ENCODE data around the gene ARSG. TPM values are rescaled to one million over a fixed set of nuclear protein-coding genes. Genes with fewer than 3 reads are reported as not detected.
"Not testable (repeated sequence)": the region's sequence is repeated elsewhere in the genome, so short reads cannot be mapped to it uniquely, and the experiment has no call there.

The ARSG gene
- total and polyA plus RNA-seq, 2 of the 4 experiments (the other 2 are of a cell fraction): 2.9 to 3.0 TPM

GRCh38 chr17:68257934-68258333 lies 33.4 kb upstream of the ARSG start:
- Histone ChIP-seq H3K56ac (ENCODE audit: extremely low read depth, insufficient read depth, low read length) (no peak overlapping the region), H2AK9ac (replicated peaks; ENCODE audit: low read depth, low read length, poor library complexity) (no peak overlapping the region), H2BK15ac (ENCODE audit: low read depth, low read length) (no peak overlapping the region), H3K9ac (ENCODE audit: low read depth, low read length) (no peak overlapping the region), H4K8ac (ENCODE audit: low read depth in 2 of 2, low read length in 2 of 2) (no peak overlapping the region), H3K4me3 (ENCODE audit: insufficient read depth, low read depth, low read length) (no peak overlapping the region), H2BK20ac (ENCODE audit: low read depth, low read length) (no peak overlapping the region), H4K91ac (ENCODE audit: insufficient read depth, low read depth, low read length) (no peak overlapping the region), H3K4me1 (ENCODE audit: control insufficient read depth, insufficient read depth, low read length) (no peaks in the 10 kb centered on the region), H4K5ac (ENCODE audit: low read depth, low read length) (no peak overlapping the region), H2AFZ (replicated peaks; ENCODE audit: low read length, poor library complexity) (no peak overlapping the region), H3K79me1 (ENCODE audit: low read depth in 1 of 2, low read length in 2 of 2) (no peaks in the 10 kb centered on the region), H4K20me1 (ENCODE audit: insufficient read depth, low read length) (no peaks in the 10 kb centered on the region), H2BK120ac (ENCODE audit: low read depth, low read length) (no peak overlapping the region), H3K27ac (ENCODE audit: insufficient read depth, low read length) (no peak overlapping the region), H2AK5ac (ENCODE audit: low read depth, low read length) (no peak overlapping the region), H3K18ac (ENCODE audit: low read depth, low read length) (no peak overlapping the region), H2BK5ac (ENCODE audit: low read depth, low read length, poor library complexity, severe bottlenecking) (no peak overlapping the region), H3K14ac (replicated peaks; ENCODE audit: low read depth, low read length) (no peak overlapping the region), H3K23ac (ENCODE audit: low read depth, low read length) (no peak overlapping the region), H3K27me3 (ENCODE audit: control insufficient read depth, insufficient read depth, low read length) (no peaks in the 10 kb centered on the region), H3K4me2 (ENCODE audit: low read depth, low read length) (no peak overlapping the region), H3K9me3 (ENCODE audit: control insufficient read depth, insufficient read depth, low read length) (no peaks in the 10 kb centered on the region), H3K4ac (ENCODE audit: low read depth, low read length) (no peak overlapping the region), H3K9me1 (ENCODE audit: insufficient read depth, low read length) (peaks cover 2% of the 10 kb centered on the region; the same call in 1 of the 2 replicates), H3K36me3 (ENCODE audit: control insufficient read depth, insufficient read depth, low read length) (peaks cover 8% of the 10 kb centered on the region)
- in situ Hi-C loops (cut with MboI; ENCODE audit: low sequenced_read_pairs): loop anchor here (25.0 kb wide), 1 partner anchor 504 kb away; no protein-coding TSS in a partner anchor
- ATAC-seq (ENCODE audit: low read depth) (no peak), DNase-seq (peak; percentile 13)
- BruUV-seq (replicated peaks): no TSS peak
- POLR2A ChIA-PET (ENCODE audit: unreplicated experiment): no interaction called here
- TF ChIP-seq FOS (IDR thresholded peaks at IDR 0.05; ENCODE audit: low read depth, low read length): no peak
- CTCF ChIA-PET: interaction anchor here (1.0 to 1.3 kb wide), 1 partner anchor 141 kb away, joined by 3 to 4 read pairs; no protein-coding TSS in a partner anchor
- dilution Hi-C loops (cut with HindIII; ENCODE audit: low sequenced_read_pairs, unreplicated experiment): no loop called here
- intact Hi-C loops (cut with micrococcal nuclease): no loop called here

GRCh38 chr17:68258890-68259647 lies 32.2 kb upstream of the ARSG start:
- H3K14ac ChIP-seq (replicated peaks; ENCODE audit: low read depth, low read length); POLR2A ChIA-PET (ENCODE audit: unreplicated experiment); intact Hi-C loops (cut with micrococcal nuclease); dilution Hi-C loops (cut with HindIII; ENCODE audit: low sequenced_read_pairs, unreplicated experiment); H2BK15ac ChIP-seq (ENCODE audit: low read depth, low read length); H3K36me3 ChIP-seq (ENCODE audit: control insufficient read depth, insufficient read depth, low read length); H3K79me1 ChIP-seq (ENCODE audit: low read depth in 1 of 2, low read length in 2 of 2); H3K27ac ChIP-seq (ENCODE audit: insufficient read depth, low read length); H3K27me3 ChIP-seq (ENCODE audit: control insufficient read depth, insufficient read depth, low read length); H2AK5ac ChIP-seq (ENCODE audit: low read depth, low read length); H2BK20ac ChIP-seq (ENCODE audit: low read depth, low read length); H2AK9ac ChIP-seq (replicated peaks; ENCODE audit: low read depth, low read length, poor library complexity); H3K4me1 ChIP-seq (ENCODE audit: control insufficient read depth, insufficient read depth, low read length); H4K91ac ChIP-seq (ENCODE audit: insufficient read depth, low read depth, low read length); BruUV-seq (replicated peaks); H3K9me3 ChIP-seq (ENCODE audit: control insufficient read depth, insufficient read depth, low read length); H3K9me1 ChIP-seq (ENCODE audit: insufficient read depth, low read length); H2BK120ac ChIP-seq (ENCODE audit: low read depth, low read length); H4K20me1 ChIP-seq (ENCODE audit: insufficient read depth, low read length); H3K4ac ChIP-seq (ENCODE audit: low read depth, low read length): not testable (repeated sequence)
- DNase-seq (peak; percentile 51), ATAC-seq (ENCODE audit: low read depth) (peak; percentile 93)
- peak overlapping the region; percentile 60 to 86; a peak in 3 of 4 replicates for H4K8ac ChIP-seq (ENCODE audit: low read depth in 2 of 2, low read length in 2 of 2)
- peak overlapping the region; percentile 82; the same call in 1 of the 2 replicates for H4K5ac ChIP-seq (ENCODE audit: low read depth, low read length)
- 0% methylated on average over 8 of the region's 44 CpGs; no CpG with 5 or more reads in 1 of the 2 experiments for WGBS, 2 experiments (ENCODE audit: extremely low coverage in 2 of 2, insufficient read length in 1 of 2)
- CTCF ChIA-PET: interaction anchor here (0.6 to 1.3 kb wide), 2 partner anchors 140 to 194 kb away, joined by 3 to 4 read pairs; no protein-coding TSS in a partner anchor
- peak overlapping the region; percentile 59; the same call in 1 of the 2 replicates for H3K23ac ChIP-seq (ENCODE audit: low read depth, low read length)
- H3K9ac ChIP-seq (ENCODE audit: low read depth, low read length): peak overlapping the region; percentile 48; the same call in 1 of the 2 replicates
- in situ Hi-C loops (cut with MboI; ENCODE audit: low sequenced_read_pairs): loop anchor here (25.0 kb wide), 1 partner anchor 503 kb away; no protein-coding TSS in a partner anchor
- peak overlapping the region; percentile 29; the same call in 1 of the 2 replicates for H3K18ac ChIP-seq (ENCODE audit: low read depth, low read length)
- H2AFZ ChIP-seq (replicated peaks; ENCODE audit: low read length, poor library complexity): peak overlapping the region; percentile 68
- 0 out of 2 replicates have a peak overlapping the region, but pooled peaks have one; percentile 5 for H3K4me3 ChIP-seq (ENCODE audit: insufficient read depth, low read depth, low read length)
- peak overlapping the region; percentile 14; the same call in 1 of the 2 replicates for H3K56ac ChIP-seq (ENCODE audit: extremely low read depth, insufficient read depth, low read length)
- peak overlapping the region; percentile 51 for H3K4me2 ChIP-seq (ENCODE audit: low read depth, low read length)
- peak overlapping the region; percentile 47 for H2BK5ac ChIP-seq (ENCODE audit: low read depth, low read length, poor library complexity, severe bottlenecking)

Data from IMR-90 (cell line).